ENCODE measurements around the gene BRME1. TPM values are rescaled to one million over a fixed set of nuclear protein-coding genes. Genes with fewer than 3 reads are reported as not detected.

The BRME1 gene
- total RNA-seq, 5 donors from 2014 or later (not counting 1 experiment from before 2014, with no cell fraction given) = 1.3 to 3.6 (median 1.7) TPM

GRCh38 chr19:13887517-13887916, 18.4 kb downstream of the BRME1 start:
- no peaks in the 10 kb centered on the region for H3K27me3 Mint-ChIP-seq
- H3K4me1 Mint-ChIP-seq = peaks cover 16 to 24% (median 19%) of the 10 kb centered on the region in 3 donors
- ATAC-seq (replicated peaks in 1 of 4) = peak in 2 of 4 experiments; percentile 10 to 49
- POLR2A ChIA-PET = interaction anchor here (0.6 to 0.7 kb wide), 4 partner anchors 52 to 533 kb away, joined by 3 to 8 read pairs (median 6); no protein-coding TSS in a partner anchor
- Histone ChIP-seq H3K4me1 (ENCODE audit: control insufficient read depth in 1 of 2, extremely low read depth in 1 of 2, insufficient read depth in 2 of 2, low read length in 2 of 2) (peaks cover 11 to 62% of the 10 kb centered on the region in 2 experiments), H3K27me3 (replicated peaks in 1 of 2; ENCODE audit: control insufficient read depth in 2 of 2, extremely low read depth in 1 of 2, insufficient read depth in 2 of 2, low read length in 1 of 2) (no peaks in the 10 kb centered on the region), H3K4me3 (ENCODE audit: control insufficient read depth in 1 of 2, extremely low read depth in 1 of 2, low read length in 1 of 2) (peak overlapping the region in 1 of 2 donors; percentile 17), H3K27ac (ENCODE audit: low read length) (peak overlapping the region; percentile 61), H3K36me3 (ENCODE audit: control insufficient read depth in 2 of 2, extremely low read depth in 1 of 2, insufficient read depth in 1 of 2, low read length in 1 of 2) (no peaks in the 10 kb centered on the region), H3K9me3 (no peaks in the 10 kb centered on the region)
- no peaks in the 10 kb centered on the region for H3K36me3 Mint-ChIP-seq
- peak in 1 of 35 experiments; percentile 49 for DNase-seq
- 53% methylated on average over 5 of the region's 5 CpGs for WGBS (ENCODE audit: insufficient coverage)
- CTCF ChIA-PET = interaction anchor here (0.6 to 0.7 kb wide), 7 partner anchors 18 to 584 kb away, joined by 3 to 6 read pairs (median 4); no protein-coding TSS in a partner anchor
- peak overlapping the region in 1 of 3 donors; percentile 6 for H3K4me3 Mint-ChIP-seq
- H3K9me3 Mint-ChIP-seq = no peaks in the 10 kb centered on the region
- peak overlapping the region in 1 of 2 donors; percentile 28 for H3K27ac Mint-ChIP-seq

- H3K36me3 Mint-ChIP-seq = no peaks in the 10 kb centered on the region
- Histone ChIP-seq H3K27me3 (replicated peaks in 1 of 2; ENCODE audit: control insufficient read depth in 2 of 2, extremely low read depth in 1 of 2, insufficient read depth in 2 of 2, low read length in 1 of 2) (no peaks in the 10 kb centered on the region), H3K9me3 (no peaks in the 10 kb centered on the region), H3K4me1 (ENCODE audit: control insufficient read depth in 1 of 2, extremely low read depth in 1 of 2, insufficient read depth in 2 of 2, low read length in 2 of 2) (peaks cover 15 to 67% of the 10 kb centered on the region in 2 experiments), H3K27ac (ENCODE audit: low read length) (peak overlapping the region; percentile 61), H3K4me3 (ENCODE audit: control insufficient read depth in 1 of 2, extremely low read depth in 1 of 2, low read length in 1 of 2) (peak overlapping the region in 1 of 2 donors; percentile 17), H3K36me3 (ENCODE audit: control insufficient read depth in 2 of 2, extremely low read depth in 1 of 2, insufficient read depth in 1 of 2, low read length in 1 of 2) (no peaks in the 10 kb centered on the region)
- ChIA-PET CTCF (interaction anchor here (0.6 to 1.2 kb wide), 9 partner anchors 19 to 584 kb away, joined by 3 to 7 read pairs (median 4); partner anchors contain the start of genes C19orf67 (in 1 of the 2) and CC2D1A (in 1 of the 2)), POLR2A (interaction anchor here in 1 of 2 donors (0.6 to 0.7 kb wide), 3 partner anchors 116 to 155 kb away, joined by 3 to 7 read pairs (median 4); no protein-coding TSS in a partner anchor)
- ATAC-seq (replicated peaks in 1 of 4) (peak; percentile 37 to 77 (median 60)), DNase-seq (peak in 17 of 35 experiments; percentile 32 to 79 (median 48))
- H3K27me3 Mint-ChIP-seq = no peaks in the 10 kb centered on the region
- 73% methylated on average over 15 of the region's 16 CpGs for WGBS (ENCODE audit: insufficient coverage)
- H3K9me3 Mint-ChIP-seq = no peaks in the 10 kb centered on the region
- H3K4me1 Mint-ChIP-seq = peaks cover 20 to 28% (median 24%) of the 10 kb centered on the region in 3 donors
- peak overlapping the region in 1 of 3 donors; percentile 25 for H3K4me3 Mint-ChIP-seq
- H3K27ac Mint-ChIP-seq = no peak overlapping the region
These were observed 18.9 kb downstream of the BRME1 start for GRCh38 chr19:13887018-13887436.

GRCh38 chr19:13885826-13886365, 20.0 kb downstream of the BRME1 start:
- peaks cover 27 to 78% of the 10 kb centered on the region in 2 experiments for H3K4me1 ChIP-seq (ENCODE audit: control insufficient read depth in 1 of 2, extremely low read depth in 1 of 2, insufficient read depth in 2 of 2, low read length in 2 of 2)
- H3K9me3 Mint-ChIP-seq = no peaks in the 10 kb centered on the region
- no peaks in the 10 kb centered on the region for H3K36me3 Mint-ChIP-seq
- ATAC-seq (replicated peaks in 1 of 4) (no peak), DNase-seq (no peak)
- H3K4me1 Mint-ChIP-seq = peaks cover 32 to 40% (median 35%) of the 10 kb centered on the region in 3 donors
- no peak overlapping the region for H3K4me3 ChIP-seq (ENCODE audit: control insufficient read depth in 1 of 2, extremely low read depth in 1 of 2, low read length in 1 of 2)
- WGBS (ENCODE audit: insufficient coverage) = 63% methylated on average over 19 of the region's 20 CpGs
- no peaks in the 10 kb centered on the region for H3K36me3 ChIP-seq (ENCODE audit: control insufficient read depth in 2 of 2, extremely low read depth in 1 of 2, insufficient read depth in 1 of 2, low read length in 1 of 2)
- no peaks in the 10 kb centered on the region for H3K27me3 Mint-ChIP-seq
- no peaks in the 10 kb centered on the region for H3K27me3 ChIP-seq (replicated peaks in 1 of 2; ENCODE audit: control insufficient read depth in 2 of 2, extremely low read depth in 1 of 2, insufficient read depth in 2 of 2, low read length in 1 of 2)
- ChIA-PET POLR2A (interaction anchor here in 1 of 2 donors (0.8 kb wide), 1 partner anchor 162 kb away, joined by 3 read pairs; no protein-coding TSS in a partner anchor), CTCF (interaction anchor here in 1 of 2 donors (1.0 to 1.2 kb wide), 2 partner anchors 25 to 195 kb away, joined by 3 read pairs; no protein-coding TSS in a partner anchor)
- no peaks in the 10 kb centered on the region for H3K9me3 ChIP-seq
- peak overlapping the region in 1 of 3 donors; percentile 20 for H3K4me3 Mint-ChIP-seq
- H3K27ac Mint-ChIP-seq = peak overlapping the region in 1 of 2 donors; percentile 27
- H3K27ac ChIP-seq (ENCODE audit: low read length) = peak overlapping the region; percentile 30

DNA sequence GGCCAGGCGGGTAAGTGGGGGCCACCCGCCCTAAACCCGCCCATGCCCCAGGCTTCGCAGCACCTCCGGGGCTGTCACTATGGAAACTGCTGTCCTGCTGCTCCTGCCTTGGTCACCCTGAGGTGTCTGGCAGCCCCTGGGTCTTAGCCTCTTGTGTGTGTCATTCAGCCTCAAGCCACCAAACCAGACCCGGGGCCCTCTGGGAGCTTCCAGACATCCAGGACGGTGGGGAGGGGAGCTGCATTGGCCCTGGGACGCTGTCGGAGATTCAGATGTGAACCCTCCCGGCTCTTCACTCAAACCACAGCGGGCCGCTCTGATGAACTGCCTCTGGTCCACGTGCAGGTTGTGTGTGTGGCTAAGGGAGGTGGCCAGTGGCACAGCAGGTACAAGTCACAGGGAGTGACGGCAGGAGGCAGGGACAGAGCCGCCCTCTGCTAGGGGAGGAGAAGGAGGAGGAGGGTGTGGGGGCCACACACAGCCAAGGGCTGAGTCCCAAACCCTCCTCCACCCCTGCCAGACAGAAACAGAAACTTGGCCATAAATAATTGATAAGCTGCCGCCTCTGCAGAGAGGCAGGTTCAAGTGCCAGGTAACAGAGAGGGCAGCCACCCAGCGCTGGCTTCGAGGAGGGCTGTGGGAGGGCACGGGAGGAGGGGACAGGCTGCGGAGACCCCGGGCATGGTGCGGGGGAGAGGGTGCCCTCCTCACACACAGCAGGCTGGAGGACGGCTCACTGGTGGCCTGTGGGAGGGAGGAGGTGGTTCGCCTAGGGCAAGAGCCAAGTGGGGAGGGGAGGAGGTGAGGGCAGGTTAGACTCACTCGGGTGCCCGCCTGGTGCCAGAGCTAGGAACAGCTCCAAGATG, 21.0 kb downstream of the BRME1 start:
- ATAC-seq (replicated peaks in 1 of 4) (no peak), DNase-seq (no peak)
- peaks cover 33 to 88% of the 10 kb centered on the region in 2 experiments for H3K4me1 ChIP-seq (ENCODE audit: control insufficient read depth in 1 of 2, extremely low read depth in 1 of 2, insufficient read depth in 2 of 2, low read length in 2 of 2)
- no peaks in the 10 kb centered on the region for H3K27me3 ChIP-seq (replicated peaks in 1 of 2; ENCODE audit: control insufficient read depth in 2 of 2, extremely low read depth in 1 of 2, insufficient read depth in 2 of 2, low read length in 1 of 2)
- ChIA-PET POLR2A (no interaction called here), CTCF (no interaction called here)
- H3K9me3 ChIP-seq = no peaks in the 10 kb centered on the region
- whole genome bisulfite sequencing (ENCODE audit: insufficient coverage) = 94% methylated on average over 7 of the region's 26 CpGs
- no peaks in the 10 kb centered on the region for H3K36me3 ChIP-seq (ENCODE audit: control insufficient read depth in 2 of 2, extremely low read depth in 1 of 2, insufficient read depth in 1 of 2, low read length in 1 of 2)
- Mint-ChIP-seq H3K4me1 (peaks cover 37 to 48% (median 43%) of the 10 kb centered on the region in 3 donors), H3K4me3 (no peak overlapping the region), H3K27me3 (no peaks in the 10 kb centered on the region), H3K9me3 (no peaks in the 10 kb centered on the region), H3K27ac (no peak overlapping the region), H3K36me3 (no peaks in the 10 kb centered on the region)
- H3K27ac ChIP-seq (ENCODE audit: low read length) = no peak overlapping the region
- H3K4me3 ChIP-seq (ENCODE audit: control insufficient read depth in 1 of 2, extremely low read depth in 1 of 2, low read length in 1 of 2) = no peak overlapping the region

- DNase-seq (no peak), ATAC-seq (replicated peaks in 1 of 4) (no peak)
- Histone ChIP-seq H3K9me3 (no peaks in the 10 kb centered on the region), H3K27ac (ENCODE audit: low read length) (no peak overlapping the region), H3K36me3 (ENCODE audit: control insufficient read depth in 2 of 2, extremely low read depth in 1 of 2, insufficient read depth in 1 of 2, low read length in 1 of 2) (no peaks in the 10 kb centered on the region), H3K4me3 (ENCODE audit: control insufficient read depth in 1 of 2, extremely low read depth in 1 of 2, low read length in 1 of 2) (no peak overlapping the region), H3K4me1 (ENCODE audit: control insufficient read depth in 1 of 2, extremely low read depth in 1 of 2, insufficient read depth in 2 of 2, low read length in 2 of 2) (peaks cover 33 to 91% of the 10 kb centered on the region in 2 experiments), H3K27me3 (replicated peaks in 1 of 2; ENCODE audit: control insufficient read depth in 2 of 2, extremely low read depth in 1 of 2, insufficient read depth in 2 of 2, low read length in 1 of 2) (no peaks in the 10 kb centered on the region)
- H3K9me3 Mint-ChIP-seq = no peaks in the 10 kb centered on the region
- H3K27ac Mint-ChIP-seq = peak overlapping the region in 1 of 2 donors; percentile 27
- 95% methylated on average over 9 of the region's 10 CpGs for WGBS (ENCODE audit: insufficient coverage)
- no peaks in the 10 kb centered on the region for H3K27me3 Mint-ChIP-seq
- H3K4me1 Mint-ChIP-seq = peaks cover 37 to 52% (median 46%) of the 10 kb centered on the region in 3 donors
- ChIA-PET CTCF (interaction anchor here in 1 of 2 donors (0.6 kb wide), 1 partner anchor 132 kb away, joined by 3 read pairs; no protein-coding TSS in a partner anchor), POLR2A (interaction anchor here in 1 of 2 donors (0.6 kb wide), 1 partner anchor 231 kb away, joined by 3 read pairs; no protein-coding TSS in a partner anchor)
- no peaks in the 10 kb centered on the region for H3K36me3 Mint-ChIP-seq
- peak overlapping the region in 1 of 3 donors; percentile 44 for H3K4me3 Mint-ChIP-seq
These were observed 22.3 kb downstream of the BRME1 start for GRCh38 chr19:13883516-13884064.
